ENCODE data around the gene IKZF1. TPM values are rescaled to one million over a fixed set of nuclear protein-coding genes. Genes with fewer than 3 reads are reported as not detected.

IKZF1 gene
- total and polyA plus RNA-seq, 9 of the 15 experiments (the other 6 are each of a cell fraction or from before 2014, with no cell fraction given), result 12.6 to 85.3 (median 44.7) TPM

DNA sequence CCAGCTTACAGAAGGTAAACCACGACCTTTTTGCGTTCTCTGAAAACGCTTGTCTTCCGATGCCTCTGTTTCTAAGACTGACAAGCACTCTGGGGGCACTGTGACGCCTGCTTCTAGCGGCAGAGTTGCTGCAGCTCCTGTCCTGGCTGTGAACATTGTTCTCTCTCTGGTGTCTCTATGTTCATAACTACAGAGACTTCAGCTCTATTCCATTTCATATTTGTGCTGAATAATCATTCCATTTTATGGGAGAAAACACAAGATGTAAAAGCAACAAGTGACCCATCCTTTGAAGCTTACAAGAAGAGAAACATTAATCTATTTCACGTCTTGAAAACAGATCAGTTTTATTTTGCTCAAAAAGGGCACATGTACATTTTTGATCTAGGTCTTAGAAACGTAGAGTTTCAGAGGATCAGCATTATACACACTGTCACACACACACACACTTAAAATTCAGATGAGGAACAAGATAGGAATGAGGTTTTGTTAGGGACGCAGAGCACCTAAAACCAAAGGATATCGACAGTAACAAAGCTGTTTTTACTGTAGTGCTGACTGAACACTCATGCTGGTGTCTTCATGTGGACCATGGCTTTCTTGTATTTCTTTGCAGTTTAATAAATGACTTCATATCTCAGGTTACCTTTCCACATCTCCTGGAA is 3.0 kb downstream of the IKZF1 start (continued):
- 0 out of 2 replicates have a peak, but pooled peaks have one; percentile 24 for TF ChIP-seq ZNF655 (CRISPR knock-in tag; IDR thresholded peaks at IDR 0.05)
- TF ChIP-seq CBX8 (IDR thresholded peaks at IDR 0.05; ENCODE audit: borderline replicate concordance, extremely low read depth, low read depth, low read length, poor library complexity, severe bottlenecking), result no peak
- TF ChIP-seq, protein P1, sequence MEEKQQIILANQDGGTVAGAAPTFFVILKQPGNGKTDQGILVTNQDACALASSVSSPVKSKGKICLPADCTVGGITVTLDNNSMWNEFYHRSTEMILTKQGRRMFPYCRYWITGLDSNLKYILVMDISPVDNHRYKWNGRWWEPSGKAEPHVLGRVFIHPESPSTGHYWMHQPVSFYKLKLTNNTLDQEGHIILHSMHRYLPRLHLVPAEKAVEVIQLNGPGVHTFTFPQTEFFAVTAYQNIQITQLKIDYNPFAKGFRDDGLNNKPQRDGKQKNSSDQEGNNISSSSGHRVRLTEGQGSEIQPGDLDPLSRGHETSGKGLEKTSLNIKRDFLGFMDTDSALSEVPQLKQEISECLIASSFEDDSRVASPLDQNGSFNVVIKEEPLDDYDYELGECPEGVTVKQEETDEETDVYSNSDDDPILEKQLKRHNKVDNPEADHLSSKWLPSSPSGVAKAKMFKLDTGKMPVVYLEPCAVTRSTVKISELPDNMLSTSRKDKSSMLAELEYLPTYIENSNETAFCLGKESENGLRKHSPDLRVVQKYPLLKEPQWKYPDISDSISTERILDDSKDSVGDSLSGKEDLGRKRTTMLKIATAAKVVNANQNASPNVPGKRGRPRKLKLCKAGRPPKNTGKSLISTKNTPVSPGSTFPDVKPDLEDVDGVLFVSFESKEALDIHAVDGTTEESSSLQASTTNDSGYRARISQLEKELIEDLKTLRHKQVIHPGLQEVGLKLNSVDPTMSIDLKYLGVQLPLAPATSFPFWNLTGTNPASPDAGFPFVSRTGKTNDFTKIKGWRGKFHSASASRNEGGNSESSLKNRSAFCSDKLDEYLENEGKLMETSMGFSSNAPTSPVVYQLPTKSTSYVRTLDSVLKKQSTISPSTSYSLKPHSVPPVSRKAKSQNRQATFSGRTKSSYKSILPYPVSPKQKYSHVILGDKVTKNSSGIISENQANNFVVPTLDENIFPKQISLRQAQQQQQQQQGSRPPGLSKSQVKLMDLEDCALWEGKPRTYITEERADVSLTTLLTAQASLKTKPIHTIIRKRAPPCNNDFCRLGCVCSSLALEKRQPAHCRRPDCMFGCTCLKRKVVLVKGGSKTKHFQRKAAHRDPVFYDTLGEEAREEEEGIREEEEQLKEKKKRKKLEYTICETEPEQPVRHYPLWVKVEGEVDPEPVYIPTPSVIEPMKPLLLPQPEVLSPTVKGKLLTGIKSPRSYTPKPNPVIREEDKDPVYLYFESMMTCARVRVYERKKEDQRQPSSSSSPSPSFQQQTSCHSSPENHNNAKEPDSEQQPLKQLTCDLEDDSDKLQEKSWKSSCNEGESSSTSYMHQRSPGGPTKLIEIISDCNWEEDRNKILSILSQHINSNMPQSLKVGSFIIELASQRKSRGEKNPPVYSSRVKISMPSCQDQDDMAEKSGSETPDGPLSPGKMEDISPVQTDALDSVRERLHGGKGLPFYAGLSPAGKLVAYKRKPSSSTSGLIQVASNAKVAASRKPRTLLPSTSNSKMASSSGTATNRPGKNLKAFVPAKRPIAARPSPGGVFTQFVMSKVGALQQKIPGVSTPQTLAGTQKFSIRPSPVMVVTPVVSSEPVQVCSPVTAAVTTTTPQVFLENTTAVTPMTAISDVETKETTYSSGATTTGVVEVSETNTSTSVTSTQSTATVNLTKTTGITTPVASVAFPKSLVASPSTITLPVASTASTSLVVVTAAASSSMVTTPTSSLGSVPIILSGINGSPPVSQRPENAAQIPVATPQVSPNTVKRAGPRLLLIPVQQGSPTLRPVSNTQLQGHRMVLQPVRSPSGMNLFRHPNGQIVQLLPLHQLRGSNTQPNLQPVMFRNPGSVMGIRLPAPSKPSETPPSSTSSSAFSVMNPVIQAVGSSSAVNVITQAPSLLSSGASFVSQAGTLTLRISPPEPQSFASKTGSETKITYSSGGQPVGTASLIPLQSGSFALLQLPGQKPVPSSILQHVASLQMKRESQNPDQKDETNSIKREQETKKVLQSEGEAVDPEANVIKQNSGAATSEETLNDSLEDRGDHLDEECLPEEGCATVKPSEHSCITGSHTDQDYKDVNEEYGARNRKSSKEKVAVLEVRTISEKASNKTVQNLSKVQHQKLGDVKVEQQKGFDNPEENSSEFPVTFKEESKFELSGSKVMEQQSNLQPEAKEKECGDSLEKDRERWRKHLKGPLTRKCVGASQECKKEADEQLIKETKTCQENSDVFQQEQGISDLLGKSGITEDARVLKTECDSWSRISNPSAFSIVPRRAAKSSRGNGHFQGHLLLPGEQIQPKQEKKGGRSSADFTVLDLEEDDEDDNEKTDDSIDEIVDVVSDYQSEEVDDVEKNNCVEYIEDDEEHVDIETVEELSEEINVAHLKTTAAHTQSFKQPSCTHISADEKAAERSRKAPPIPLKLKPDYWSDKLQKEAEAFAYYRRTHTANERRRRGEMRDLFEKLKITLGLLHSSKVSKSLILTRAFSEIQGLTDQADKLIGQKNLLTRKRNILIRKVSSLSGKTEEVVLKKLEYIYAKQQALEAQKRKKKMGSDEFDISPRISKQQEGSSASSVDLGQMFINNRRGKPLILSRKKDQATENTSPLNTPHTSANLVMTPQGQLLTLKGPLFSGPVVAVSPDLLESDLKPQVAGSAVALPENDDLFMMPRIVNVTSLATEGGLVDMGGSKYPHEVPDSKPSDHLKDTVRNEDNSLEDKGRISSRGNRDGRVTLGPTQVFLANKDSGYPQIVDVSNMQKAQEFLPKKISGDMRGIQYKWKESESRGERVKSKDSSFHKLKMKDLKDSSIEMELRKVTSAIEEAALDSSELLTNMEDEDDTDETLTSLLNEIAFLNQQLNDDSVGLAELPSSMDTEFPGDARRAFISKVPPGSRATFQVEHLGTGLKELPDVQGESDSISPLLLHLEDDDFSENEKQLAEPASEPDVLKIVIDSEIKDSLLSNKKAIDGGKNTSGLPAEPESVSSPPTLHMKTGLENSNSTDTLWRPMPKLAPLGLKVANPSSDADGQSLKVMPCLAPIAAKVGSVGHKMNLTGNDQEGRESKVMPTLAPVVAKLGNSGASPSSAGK (IDR thresholded peaks at IDR 0.05), result 0 out of 2 replicates have a peak, but pooled peaks have one; percentile 6
- TF ChIP-seq, protein P2, sequence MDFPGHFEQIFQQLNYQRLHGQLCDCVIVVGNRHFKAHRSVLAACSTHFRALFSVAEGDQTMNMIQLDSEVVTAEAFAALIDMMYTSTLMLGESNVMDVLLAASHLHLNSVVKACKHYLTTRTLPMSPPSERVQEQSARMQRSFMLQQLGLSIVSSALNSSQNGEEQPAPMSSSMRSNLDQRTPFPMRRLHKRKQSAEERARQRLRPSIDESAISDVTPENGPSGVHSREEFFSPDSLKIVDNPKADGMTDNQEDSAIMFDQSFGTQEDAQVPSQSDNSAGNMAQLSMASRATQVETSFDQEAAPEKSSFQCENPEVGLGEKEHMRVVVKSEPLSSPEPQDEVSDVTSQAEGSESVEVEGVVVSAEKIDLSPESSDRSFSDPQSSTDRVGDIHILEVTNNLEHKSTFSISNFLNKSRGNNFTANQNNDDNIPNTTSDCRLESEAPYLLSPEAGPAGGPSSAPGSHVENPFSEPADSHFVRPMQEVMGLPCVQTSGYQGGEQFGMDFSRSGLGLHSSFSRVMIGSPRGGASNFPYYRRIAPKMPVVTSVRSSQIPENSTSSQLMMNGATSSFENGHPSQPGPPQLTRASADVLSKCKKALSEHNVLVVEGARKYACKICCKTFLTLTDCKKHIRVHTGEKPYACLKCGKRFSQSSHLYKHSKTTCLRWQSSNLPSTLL (IDR thresholded peaks at IDR 0.05), result no peak
- 0 out of 2 replicates have a peak, but pooled peaks have one; percentile 28 for TF ChIP-seq HIVEP1 (CRISPR knock-in tag; IDR thresholded peaks at IDR 0.05)
- TF ChIP-seq ZBTB43 (CRISPR knock-in tag; IDR thresholded peaks at IDR 0.05), result no peak
- no peak for TF ChIP-seq KDM1A (IDR thresholded peaks at IDR 0.05)
- TF ChIP-seq ZNF717 (CRISPR knock-in tag; IDR thresholded peaks at IDR 0.05), result no peak
